Measurements from ENCODE around the gene PTCD1. TPM values are rescaled to one million over a fixed set of nuclear protein-coding genes. Genes with fewer than 3 reads are reported as not detected.

The PTCD1 gene
- total RNA-seq (ENCODE audit: unreplicated experiment), result 5.5 TPM
- long read RNA-seq, full-length matches to known transcripts, result 6 of 8 reads
- long read RNA-seq, partial matches to known transcripts, result 0 of 8 reads
- long read RNA-seq, other reads (novel, unspliced or antisense), result 2 of 8 reads

DNA sequence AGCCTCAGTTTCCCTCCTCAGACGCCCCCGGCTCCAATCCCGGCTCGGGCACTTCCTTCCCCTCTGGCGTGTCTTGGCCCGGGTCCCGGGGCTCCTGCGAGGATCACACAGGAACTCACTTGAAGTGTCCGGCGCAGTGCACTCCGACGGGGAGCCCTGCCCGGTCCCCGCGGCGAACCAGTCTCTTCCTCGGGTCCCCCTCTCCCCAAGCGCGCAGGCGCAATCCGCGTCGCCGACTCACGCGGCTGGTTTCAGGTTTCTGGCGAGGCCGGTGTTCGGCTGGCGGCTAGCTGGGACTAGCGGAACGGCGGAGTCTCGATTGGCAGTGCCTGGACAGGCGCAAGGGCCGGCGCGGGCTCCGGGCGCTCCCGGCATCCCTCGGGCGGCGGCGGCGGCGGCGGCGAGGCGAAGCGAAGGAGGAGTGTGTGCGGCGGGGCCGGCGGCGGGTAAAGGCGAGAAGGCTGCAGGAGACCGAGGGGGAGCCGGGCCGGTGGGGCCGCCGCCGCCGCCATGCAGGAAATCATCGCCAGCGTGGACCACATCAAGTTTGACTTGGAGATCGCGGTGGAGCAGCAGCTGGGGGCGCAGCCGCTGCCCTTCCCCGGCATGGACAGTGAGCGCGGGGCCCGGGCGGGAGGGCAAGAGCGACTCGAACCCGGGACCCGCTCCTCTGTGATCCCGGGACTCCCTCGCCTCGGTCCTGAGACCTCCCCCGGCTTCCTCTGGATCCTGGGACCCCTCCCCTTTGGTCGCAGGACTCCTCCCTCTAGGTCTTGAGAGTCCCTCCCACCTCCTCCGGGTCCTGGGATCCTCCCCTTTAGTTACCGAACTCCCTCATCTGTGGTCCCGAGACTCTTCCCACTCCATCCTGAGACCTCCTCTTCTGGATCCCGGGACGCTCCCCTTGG lies at the start of gene PTCD1, which contains the start of gene CPSF4:
Gene PTCD1 (minus strand): TSS at position 226 of the 908 bp plus-strand sequence. CDS start 3,556 bp downstream, outside the sequence.
Gene CPSF4 (plus strand): TSS at position 371 of the 908 bp plus-strand sequence. CDS start 140 bp downstream, at position 511.
- Mint-ChIP-seq H3K36me3 (ENCODE audit: unreplicated experiment) (no peaks in the 10 kb centered on the region), H3K4me3 (ENCODE audit: unreplicated experiment) (peak within 1 kb of the TSS; percentile 99), H3K27ac (ENCODE audit: unreplicated experiment) (peak within 1 kb of the TSS; percentile 84), H3K9me3 (ENCODE audit: unreplicated experiment) (peaks cover 6% of the 10 kb centered on the region), H3K4me1 (ENCODE audit: low read depth, unreplicated experiment) (peaks cover 10% of the 10 kb centered on the region), H3K27me3 (ENCODE audit: unreplicated experiment) (peaks cover 9% of the 10 kb centered on the region)
- TF ChIP-seq, protein P1, sequence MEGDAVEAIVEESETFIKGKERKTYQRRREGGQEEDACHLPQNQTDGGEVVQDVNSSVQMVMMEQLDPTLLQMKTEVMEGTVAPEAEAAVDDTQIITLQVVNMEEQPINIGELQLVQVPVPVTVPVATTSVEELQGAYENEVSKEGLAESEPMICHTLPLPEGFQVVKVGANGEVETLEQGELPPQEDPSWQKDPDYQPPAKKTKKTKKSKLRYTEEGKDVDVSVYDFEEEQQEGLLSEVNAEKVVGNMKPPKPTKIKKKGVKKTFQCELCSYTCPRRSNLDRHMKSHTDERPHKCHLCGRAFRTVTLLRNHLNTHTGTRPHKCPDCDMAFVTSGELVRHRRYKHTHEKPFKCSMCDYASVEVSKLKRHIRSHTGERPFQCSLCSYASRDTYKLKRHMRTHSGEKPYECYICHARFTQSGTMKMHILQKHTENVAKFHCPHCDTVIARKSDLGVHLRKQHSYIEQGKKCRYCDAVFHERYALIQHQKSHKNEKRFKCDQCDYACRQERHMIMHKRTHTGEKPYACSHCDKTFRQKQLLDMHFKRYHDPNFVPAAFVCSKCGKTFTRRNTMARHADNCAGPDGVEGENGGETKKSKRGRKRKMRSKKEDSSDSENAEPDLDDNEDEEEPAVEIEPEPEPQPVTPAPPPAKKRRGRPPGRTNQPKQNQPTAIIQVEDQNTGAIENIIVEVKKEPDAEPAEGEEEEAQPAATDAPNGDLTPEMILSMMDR (IDR thresholded peaks at IDR 0.05; ENCODE audit: partially characterized antibody, unreplicated experiment), result no peak
- DNase-seq, result peak; percentile 99

GRCh38 chr7:99485094-99485493 lies 46.5 kb upstream of the PTCD1 start:
- Mint-ChIP-seq H3K9me3 (ENCODE audit: unreplicated experiment) (no peaks in the 10 kb centered on the region), H3K36me3 (ENCODE audit: unreplicated experiment) (peaks cover 8% of the 10 kb centered on the region), H3K27me3 (ENCODE audit: unreplicated experiment) (no peaks in the 10 kb centered on the region), H3K4me3 (ENCODE audit: unreplicated experiment) (no peak overlapping the region), H3K27ac (ENCODE audit: unreplicated experiment) (no peak overlapping the region), H3K4me1 (ENCODE audit: low read depth, unreplicated experiment) (no peaks in the 10 kb centered on the region)
- TF ChIP-seq, protein P1 (IDR thresholded peaks at IDR 0.05; ENCODE audit: partially characterized antibody, unreplicated experiment), result no peak
- no peak for DNase-seq

GRCh38 chr7:99478464-99479440 lies 40.2 kb upstream of the PTCD1 start:
- H3K4me3 Mint-ChIP-seq (ENCODE audit: unreplicated experiment), result peak overlapping the region; percentile 42
- no peaks in the 10 kb centered on the region for H3K9me3 Mint-ChIP-seq (ENCODE audit: unreplicated experiment)
- TF ChIP-seq, protein P1 (IDR thresholded peaks at IDR 0.05; ENCODE audit: partially characterized antibody, unreplicated experiment), result no peak
- peaks cover 2% of the 10 kb centered on the region for H3K27me3 Mint-ChIP-seq (ENCODE audit: unreplicated experiment)
- peak overlapping the region; percentile 44 for H3K27ac Mint-ChIP-seq (ENCODE audit: unreplicated experiment)
- no peak for DNase-seq
- no peaks in the 10 kb centered on the region for H3K36me3 Mint-ChIP-seq (ENCODE audit: unreplicated experiment)
- H3K4me1 Mint-ChIP-seq (ENCODE audit: low read depth, unreplicated experiment), result peaks cover 5% of the 10 kb centered on the region

DNA sequence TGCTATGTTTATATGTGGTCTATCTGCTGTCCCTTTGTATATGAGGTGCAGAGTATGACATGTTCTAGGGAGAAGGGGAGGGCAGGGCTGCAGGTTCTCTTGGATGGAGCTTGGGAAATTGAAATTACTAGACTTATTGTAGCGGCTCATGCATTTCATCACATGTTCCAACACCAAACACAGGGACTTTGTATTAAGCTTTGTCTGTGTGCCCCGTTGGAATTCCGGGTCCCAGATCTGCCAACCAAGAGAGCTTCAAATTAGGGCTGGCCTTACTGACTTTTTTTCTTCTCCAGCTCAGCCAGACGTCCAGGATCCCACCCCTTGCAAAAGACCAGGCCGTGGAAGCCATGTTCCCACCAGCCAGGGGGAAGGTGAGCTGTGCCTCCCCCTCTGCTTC lies 37.5 kb upstream of the PTCD1 start:
- TF ChIP-seq, protein P1 (IDR thresholded peaks at IDR 0.05; ENCODE audit: partially characterized antibody, unreplicated experiment), result no peak
- no peak overlapping the region for H3K4me3 Mint-ChIP-seq (ENCODE audit: unreplicated experiment)

More for the DNA sequence above, 37.5 kb upstream of the PTCD1 start:
- Mint-ChIP-seq H3K4me1 (ENCODE audit: low read depth, unreplicated experiment) (peaks cover 5% of the 10 kb centered on the region), H3K9me3 (ENCODE audit: unreplicated experiment) (peaks cover 3% of the 10 kb centered on the region), H3K27ac (ENCODE audit: unreplicated experiment) (no peak overlapping the region), H3K36me3 (ENCODE audit: unreplicated experiment) (no peaks in the 10 kb centered on the region), H3K27me3 (ENCODE audit: unreplicated experiment) (peaks cover 12% of the 10 kb centered on the region)
- DNase-seq, result no peak

Data from glutamatergic neuron (in vitro differentiated cells).